GM08714 (cell line): ENCODE measurements around the gene MMP1.

Source experiments
- H3K4me3 ChIP-seq: fragments of 200-500 bp; sonication (Bioruptor generic); 2 replicates; pipeline ENCODE4 v1.5.1; 2014; ENCODE audit warnings: mild to moderate bottlenecking, low read length, inconsistent platforms
- ZNF274 ChIP-seq: IDR thresholded peaks from 2 replicates; pipeline ENCODE4 v1.6.1; 2012; ENCODE audit warnings: mild to moderate bottlenecking, low read depth, low read length

The MMP1 gene

GRCh38 chr11:102791271-102792036 is 6.5 kb downstream of the MMP1 start:
- TF ChIP-seq ZNF274: no peak

GRCh38 chr11:102788334-102788995 is 9.5 kb downstream of the MMP1 start:
- H3K4me3 ChIP-seq: no peak overlapping the region
- TF ChIP-seq ZNF274: no peak

More at GRCh38 chr11:102791271-102792036, 6.5 kb downstream of the MMP1 start:
- no peak overlapping the region for H3K4me3 ChIP-seq

DNA sequence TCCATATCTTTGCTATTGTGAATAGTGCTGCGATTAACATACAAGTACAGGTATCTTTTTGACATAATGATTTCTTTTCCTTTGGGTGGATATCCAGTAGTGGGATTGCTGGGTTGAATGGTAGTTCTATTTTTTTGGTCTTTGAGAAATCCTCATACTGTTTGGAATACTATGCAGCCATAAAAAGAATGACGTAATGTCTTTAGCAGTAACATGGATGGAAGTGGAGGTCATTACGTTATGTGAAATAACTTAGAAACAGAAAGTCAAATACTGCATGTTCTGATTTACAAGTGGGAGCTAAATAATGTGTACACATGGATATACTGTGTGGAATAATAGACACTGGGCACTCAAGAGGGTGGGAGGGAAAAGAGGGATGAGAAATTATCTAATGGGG is 13.6 kb downstream of the MMP1 start:
- no peak for TF ChIP-seq ZNF274
- H3K4me3 ChIP-seq: no peak overlapping the region

DNA sequence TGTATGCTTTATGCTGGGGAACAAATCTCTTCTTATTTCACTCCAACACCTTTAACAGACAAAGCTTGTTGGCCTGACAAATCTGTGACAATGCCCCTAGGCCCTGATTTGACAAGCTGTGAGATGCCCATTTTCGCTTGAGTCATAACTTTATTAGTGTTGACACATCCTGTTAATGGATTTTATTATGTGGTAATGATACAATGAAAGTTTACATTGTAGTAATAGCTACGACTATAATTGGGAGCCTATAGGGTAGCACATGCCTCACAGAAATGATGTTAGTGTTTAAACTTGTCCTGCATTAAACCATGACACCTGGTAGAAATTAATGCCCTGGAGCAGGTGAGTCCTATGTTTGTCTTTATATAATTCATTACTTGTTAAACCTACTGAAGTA is 14.2 kb downstream of the MMP1 start:
- TF ChIP-seq ZNF274: no peak
- H3K4me3 ChIP-seq: no peak overlapping the region

- TF ChIP-seq ZNF274: no peak
- no peak overlapping the region for H3K4me3 ChIP-seq
These were observed 14.9 kb downstream of the MMP1 start for GRCh38 chr11:102783016-102783415.

- no peak overlapping the region for H3K4me3 ChIP-seq
- TF ChIP-seq ZNF274: no peak
These were observed 16.3 kb downstream of the MMP1 start for GRCh38 chr11:102781676-102782075.

DNA sequence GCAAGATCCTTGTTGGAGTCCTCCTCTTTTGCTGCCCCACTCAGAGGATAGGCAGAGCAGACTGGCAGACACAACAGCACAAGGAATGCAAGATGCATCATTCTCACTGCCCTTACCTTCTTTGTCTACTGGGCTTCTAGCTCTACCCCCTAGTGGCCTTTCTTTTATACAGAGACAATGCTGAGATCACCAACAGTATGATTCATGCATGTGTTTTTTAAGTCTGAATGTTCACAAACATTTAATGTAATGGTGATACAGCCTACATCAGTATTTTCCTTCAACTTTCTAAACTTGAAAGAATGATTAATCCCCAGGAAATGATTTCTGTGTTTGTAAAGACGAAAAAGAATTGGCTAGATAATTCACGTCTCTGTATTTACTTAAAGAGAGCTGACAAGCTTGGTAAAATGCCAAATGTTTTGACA is 17.5 kb downstream of the MMP1 start, which contains the start of gene MMP10:
TSS of gene MMP10 (minus strand) at position 138 of the 428 bp plus-strand sequence. CDS start at position 101, 37 bp downstream.
- no peak within 1 kb of the TSS for H3K4me3 ChIP-seq
- no peak for TF ChIP-seq ZNF274

- no peak for TF ChIP-seq ZNF274
- H3K4me3 ChIP-seq: no peak overlapping the region
These were observed 21.5 kb downstream of the MMP1 start for GRCh38 chr11:102776454-102776853.

- no peak overlapping the region for H3K4me3 ChIP-seq
- TF ChIP-seq ZNF274: no peak
These were observed 24.6 kb downstream of the MMP1 start for GRCh38 chr11:102773386-102773785.

DNA sequence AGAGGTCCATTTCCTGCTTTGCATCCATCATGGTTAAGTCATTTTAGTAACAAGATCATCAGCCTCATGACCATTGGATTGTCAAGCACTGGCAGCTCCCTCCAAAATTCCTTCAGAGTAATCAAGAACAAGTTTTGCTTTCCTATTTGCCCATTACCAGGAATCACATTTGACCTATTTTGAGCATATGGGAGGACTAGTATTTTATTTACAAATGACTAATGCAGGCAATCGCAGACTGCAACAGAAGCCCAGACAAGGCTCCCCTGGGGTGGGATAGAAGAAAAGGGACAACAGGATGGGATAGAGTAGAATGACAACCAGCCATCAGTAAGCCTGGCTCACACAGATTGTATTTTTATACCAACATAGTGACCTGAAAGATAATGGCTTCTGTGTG is 26.6 kb downstream of the MMP1 start:
- H3K4me3 ChIP-seq: no peak overlapping the region
- no peak for TF ChIP-seq ZNF274

DNA sequence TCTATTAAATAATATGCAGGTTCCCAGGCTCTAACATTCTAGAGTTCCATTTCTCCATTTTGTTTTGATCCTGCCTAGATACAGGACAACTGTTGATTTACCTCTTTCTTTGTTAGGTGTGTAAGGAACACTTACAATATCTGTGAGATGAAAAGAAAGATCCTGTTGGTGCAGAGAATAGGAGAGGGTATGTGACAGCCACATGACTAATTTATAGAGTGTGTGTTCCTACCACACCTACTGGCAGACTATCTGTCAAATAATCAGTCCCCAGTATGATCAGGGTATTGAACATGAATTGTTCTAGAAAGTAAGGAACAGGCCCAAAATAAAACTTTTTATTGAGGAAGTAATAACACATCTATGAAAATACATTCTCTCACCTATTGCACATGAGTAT is 27.8 kb downstream of the MMP1 start:
- no peak overlapping the region for H3K4me3 ChIP-seq
- TF ChIP-seq ZNF274: no peak

DNA sequence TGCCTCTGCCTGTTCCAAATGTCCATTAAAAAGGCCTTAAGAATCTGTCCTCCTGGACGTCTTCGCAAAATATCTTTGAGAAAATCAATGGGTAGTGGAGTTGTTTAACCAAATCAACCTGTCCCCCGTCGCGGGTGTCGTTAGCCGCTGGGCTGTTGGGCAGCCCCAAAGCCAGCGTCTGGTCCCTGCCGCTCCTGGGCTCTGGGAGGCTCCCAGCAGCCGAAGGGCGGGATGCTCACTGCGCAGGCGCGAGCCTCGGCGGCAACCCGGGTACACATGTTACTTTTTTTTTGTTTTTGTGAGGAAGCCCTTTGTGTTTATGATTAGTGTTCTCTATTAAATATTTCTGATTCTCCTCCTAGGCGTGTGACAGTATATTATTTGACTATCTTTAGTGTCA is 30.2 kb downstream of the MMP1 start:
- TF ChIP-seq ZNF274: no peak
- H3K4me3 ChIP-seq: no peak overlapping the region

- no peak overlapping the region for H3K4me3 ChIP-seq
- TF ChIP-seq ZNF274: no peak
These were observed 34.5 kb downstream of the MMP1 start for GRCh38 chr11:102763440-102763839.

DNA sequence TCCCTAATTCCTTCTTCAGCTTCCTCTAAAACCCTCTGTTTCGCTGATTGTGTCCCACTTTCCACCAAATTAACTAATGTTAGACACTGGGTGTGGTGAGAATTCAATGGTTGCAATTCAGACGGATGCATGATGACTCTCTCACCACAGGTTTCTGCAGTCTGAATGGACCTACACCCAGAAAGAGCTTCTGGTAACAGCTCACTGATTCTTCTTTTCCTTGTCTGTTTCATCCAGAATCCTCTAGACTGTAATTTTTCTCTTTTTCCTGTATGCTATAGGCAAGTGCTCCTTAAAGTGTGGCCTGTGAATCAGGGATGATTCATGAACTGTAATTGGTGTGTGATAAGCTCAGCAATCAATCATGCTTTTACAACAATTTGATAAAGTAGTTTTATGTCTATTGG is 35.6 kb downstream of the MMP1 start:
- TF ChIP-seq ZNF274: no peak
- H3K4me3 ChIP-seq: no peak overlapping the region

- TF ChIP-seq ZNF274: no peak
- no peak overlapping the region for H3K4me3 ChIP-seq
These were observed 36.2 kb downstream of the MMP1 start for GRCh38 chr11:102761646-102762238.
